HG03095 (cell line): ENCODE measurements around the gene DPY19L2.
"Not testable (repeated sequence)": the region's sequence is repeated elsewhere in the genome, so short reads cannot be mapped to it uniquely, and the experiment has no call there.

Experiments
- ATAC-seq: cut with Tn5 transposase; IDR thresholded peaks from one replicate; pipeline ENCODE4 v1.9.1; 2021; ENCODE audit warnings: moderate library complexity; ENCODE audit not compliant: unreplicated experiment

The DPY19L2 gene

GRCh38 chr12:63545298-63545916, 122.9 kb downstream of the DPY19L2 start:
- not testable (repeated sequence) for ATAC-seq

- not testable (repeated sequence) for ATAC-seq
Observed at GRCh38 chr12:63538656-63539055, 129.6 kb downstream of the DPY19L2 start.

- not testable (repeated sequence) for ATAC-seq
Observed at GRCh38 chr12:63537838-63538237, 130.5 kb downstream of the DPY19L2 start.

GRCh38 chr12:63529641-63530040, 138.7 kb downstream of the DPY19L2 start:
- ATAC-seq: not testable (repeated sequence)

- ATAC-seq: no peak
Observed at GRCh38 chr12:63525831-63526230, 142.5 kb downstream of the DPY19L2 start.

GRCh38 chr12:63521706-63522105, 146.6 kb downstream of the DPY19L2 start:
- ATAC-seq: no peak
